Osteoblast (primary cell): ENCODE results near the gene INSC. TPM values are rescaled to one million over a fixed set of nuclear protein-coding genes. Genes with fewer than 3 reads are reported as not detected.

Source experiments
- DNase-seq: peaks from one replicate; pipeline ENCODE4 v3.0.0; 2011; ENCODE audit warnings: low spot score, mixed read lengths; ENCODE audit not compliant: insufficient read length; ENCODE audit errors: missing footprints
- H2AFZ ChIP-seq: 2 replicates; pipeline ENCODE4 v1.6.0; 2011; ENCODE audit warnings: mild to moderate bottlenecking, low read length
- H3K27ac ChIP-seq: 2 replicates; pipeline ENCODE4 v1.5.1; 2011; ENCODE audit warnings: mild to moderate bottlenecking, low read depth, low read length, moderate library complexity
- H3K27me3 ChIP-seq: 2 replicates; pipeline ENCODE4 v1.6.0; 2012; ENCODE audit warnings: mild to moderate bottlenecking, control low read depth, inconsistent platforms, low read length, moderate library complexity; ENCODE audit not compliant: insufficient read depth
- H3K36me3 ChIP-seq: 2 replicates; pipeline ENCODE4 v1.5.1; 2011; ENCODE audit warnings: mild to moderate bottlenecking, low read length, control low read depth, moderate library complexity; ENCODE audit not compliant: insufficient read depth
- H3K4me1 ChIP-seq: 2 replicates; pipeline ENCODE4 v1.5.1; 2011; ENCODE audit warnings: mild to moderate bottlenecking, low read length, control low read depth, moderate library complexity; ENCODE audit not compliant: insufficient read depth
- H3K4me2 ChIP-seq: 2 replicates; pipeline ENCODE4 v1.6.0; 2011; ENCODE audit warnings: mild to moderate bottlenecking, low read length; ENCODE audit not compliant: insufficient read depth
- H3K4me3 ChIP-seq: fragments of 200-600 bp; sonication (generic); 3 replicates; pipeline ENCODE4 v1.5.1; 2012; ENCODE audit warnings: mild to moderate bottlenecking, low read length, inconsistent platforms; ENCODE audit not compliant: insufficient read depth
- H3K79me2 ChIP-seq: 2 replicates; pipeline ENCODE4 v1.6.0; 2012; ENCODE audit warnings: mild to moderate bottlenecking, low read length, control low read depth, inconsistent platforms; ENCODE audit not compliant: insufficient read depth
- H3K9me3 ChIP-seq: 2 replicates; pipeline ENCODE4 v1.5.1; 2011; ENCODE audit warnings: low read depth, low read length, control low read depth
- H4K20me1 ChIP-seq: 2 replicates; pipeline ENCODE4 v1.6.0; 2012; ENCODE audit warnings: mild to moderate bottlenecking, low read length, control low read depth; ENCODE audit not compliant: insufficient read depth
- total RNA-seq: library from RNA; depleted of rRNA; stranded (reverse); fragments of >200 nt; gene quantifications from 2 replicates; pipeline ENCODE4 v1.2.3, GENCODE V29; 2012
- TF ChIP-seq, protein P1 (sequence below): IDR thresholded peaks from 2 replicates; pipeline ENCODE4 v1.5.1; 2011; ENCODE audit warnings: mild to moderate bottlenecking, low read depth, low read length, moderate library complexity; ENCODE audit errors: extremely low read depth

Gene INSC
- total RNA-seq, 1 donor: 0.72 TPM

GRCh38 chr11:15289723-15290122, 175.0 kb downstream of the INSC start:
- Histone ChIP-seq H3K9me3 (no peaks in the 10 kb centered on the region), H3K27me3 (no peaks in the 10 kb centered on the region), H2AFZ (no peak overlapping the region), H4K20me1 (no peaks in the 10 kb centered on the region), H3K79me2 (no peaks in the 10 kb centered on the region), H3K4me2 (no peak overlapping the region), H3K27ac (no peak overlapping the region), H3K4me3 (no peak overlapping the region), H3K36me3 (no peaks in the 10 kb centered on the region), H3K4me1 (peaks cover 5% of the 10 kb centered on the region)
- TF ChIP-seq, protein P1, sequence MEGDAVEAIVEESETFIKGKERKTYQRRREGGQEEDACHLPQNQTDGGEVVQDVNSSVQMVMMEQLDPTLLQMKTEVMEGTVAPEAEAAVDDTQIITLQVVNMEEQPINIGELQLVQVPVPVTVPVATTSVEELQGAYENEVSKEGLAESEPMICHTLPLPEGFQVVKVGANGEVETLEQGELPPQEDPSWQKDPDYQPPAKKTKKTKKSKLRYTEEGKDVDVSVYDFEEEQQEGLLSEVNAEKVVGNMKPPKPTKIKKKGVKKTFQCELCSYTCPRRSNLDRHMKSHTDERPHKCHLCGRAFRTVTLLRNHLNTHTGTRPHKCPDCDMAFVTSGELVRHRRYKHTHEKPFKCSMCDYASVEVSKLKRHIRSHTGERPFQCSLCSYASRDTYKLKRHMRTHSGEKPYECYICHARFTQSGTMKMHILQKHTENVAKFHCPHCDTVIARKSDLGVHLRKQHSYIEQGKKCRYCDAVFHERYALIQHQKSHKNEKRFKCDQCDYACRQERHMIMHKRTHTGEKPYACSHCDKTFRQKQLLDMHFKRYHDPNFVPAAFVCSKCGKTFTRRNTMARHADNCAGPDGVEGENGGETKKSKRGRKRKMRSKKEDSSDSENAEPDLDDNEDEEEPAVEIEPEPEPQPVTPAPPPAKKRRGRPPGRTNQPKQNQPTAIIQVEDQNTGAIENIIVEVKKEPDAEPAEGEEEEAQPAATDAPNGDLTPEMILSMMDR: no peak
- DNase-seq: no peak

DNA sequence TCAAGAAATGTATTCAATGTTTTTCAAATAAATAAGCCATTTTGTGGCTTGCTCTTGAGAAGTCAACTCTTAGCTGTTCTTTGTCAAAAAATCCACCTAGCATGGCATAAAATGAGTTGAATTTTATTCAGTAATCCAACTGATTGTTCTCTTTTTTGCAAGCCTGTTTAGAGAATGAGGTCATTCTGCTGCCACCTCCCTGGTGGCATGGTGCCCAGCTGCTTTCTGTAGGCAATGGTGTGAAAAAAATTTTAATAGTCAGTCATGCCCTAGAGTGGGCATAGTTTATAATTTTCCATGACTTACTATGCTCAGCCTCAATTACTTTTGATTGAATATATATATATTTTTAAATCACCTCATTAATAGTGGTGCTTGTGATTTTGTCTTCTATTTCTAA, 177.2 kb downstream of the INSC start:
- no peaks in the 10 kb centered on the region for H3K79me2 ChIP-seq
- H3K27me3 ChIP-seq: no peaks in the 10 kb centered on the region
- no peaks in the 10 kb centered on the region for H3K9me3 ChIP-seq
- no peak for DNase-seq
- H3K4me1 ChIP-seq: peaks cover 2% of the 10 kb centered on the region
- no peaks in the 10 kb centered on the region for H4K20me1 ChIP-seq
- no peaks in the 10 kb centered on the region for H3K36me3 ChIP-seq
- H2AFZ ChIP-seq: no peak overlapping the region
- H3K4me3 ChIP-seq: no peak overlapping the region
- TF ChIP-seq, protein P1: no peak
- no peak overlapping the region for H3K4me2 ChIP-seq
- H3K27ac ChIP-seq: no peak overlapping the region

DNA sequence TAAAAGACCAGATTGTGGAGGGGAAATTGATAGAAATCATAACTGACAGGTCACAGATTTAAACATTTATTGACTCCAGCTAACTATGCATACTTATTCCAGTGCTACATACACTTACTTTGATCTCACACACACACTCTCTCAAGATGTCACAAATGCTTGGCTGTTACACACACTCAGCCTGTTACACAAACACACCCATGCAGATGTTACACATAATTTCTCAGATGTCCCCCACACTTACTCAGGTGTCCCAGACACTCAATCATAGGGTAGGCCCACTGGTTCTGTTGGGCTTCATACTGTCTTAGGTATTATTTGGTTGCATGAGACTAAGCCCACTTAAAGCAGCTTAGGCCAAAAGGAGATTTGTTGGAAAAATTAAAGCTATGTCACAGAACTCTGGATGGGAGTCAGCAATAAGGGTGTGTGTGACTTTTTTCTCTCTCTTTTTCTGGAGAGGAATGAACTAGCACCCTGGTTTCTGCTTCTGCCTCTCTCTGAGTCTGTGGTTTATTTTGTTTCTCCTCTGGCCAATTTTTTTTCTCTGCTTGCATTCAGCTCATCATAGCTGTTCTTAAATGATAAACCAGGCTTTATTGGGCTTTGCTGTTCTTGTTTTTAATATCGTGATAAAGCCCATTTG, 179.4 kb downstream of the INSC start:
- Histone ChIP-seq H3K9me3 (no peaks in the 10 kb centered on the region), H3K79me2 (no peaks in the 10 kb centered on the region), H3K4me2 (no peak overlapping the region), H4K20me1 (no peaks in the 10 kb centered on the region), H3K36me3 (no peaks in the 10 kb centered on the region), H3K27ac (no peak overlapping the region), H3K4me3 (no peak overlapping the region), H2AFZ (no peak overlapping the region), H3K27me3 (no peaks in the 10 kb centered on the region), H3K4me1 (no peaks in the 10 kb centered on the region)
- DNase-seq: no peak
- TF ChIP-seq, protein P1: no peak

DNA sequence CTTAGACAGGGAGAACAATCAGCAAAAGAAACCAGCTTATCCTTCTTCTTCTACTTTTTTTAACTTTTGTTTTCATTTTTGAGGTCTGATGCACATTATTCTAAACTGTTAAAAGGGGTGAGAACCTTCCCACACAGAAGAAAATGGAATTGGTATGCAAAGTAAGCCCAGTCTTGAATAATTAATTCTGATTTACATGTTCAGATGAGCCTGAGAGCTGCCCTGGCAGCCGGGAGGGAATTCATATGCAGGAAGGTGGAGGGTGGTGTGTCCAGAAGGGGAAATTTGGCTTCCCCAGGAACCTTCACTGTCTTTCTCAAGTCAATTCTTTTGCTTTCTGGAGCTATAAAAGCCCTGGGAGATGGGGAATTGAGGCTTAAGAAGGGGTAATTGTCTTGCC, 181.0 kb downstream of the INSC start:
- H3K9me3 ChIP-seq: no peaks in the 10 kb centered on the region
- TF ChIP-seq, protein P1: no peak
- H3K27ac ChIP-seq: no peak overlapping the region

More for the DNA sequence above, 181.0 kb downstream of the INSC start:
- Histone ChIP-seq H4K20me1 (no peaks in the 10 kb centered on the region), H3K36me3 (no peaks in the 10 kb centered on the region), H2AFZ (no peak overlapping the region), H3K4me2 (no peak overlapping the region), H3K4me3 (no peak overlapping the region), H3K79me2 (no peaks in the 10 kb centered on the region), H3K27me3 (no peaks in the 10 kb centered on the region), H3K4me1 (no peaks in the 10 kb centered on the region)
- no peak for DNase-seq

Other genes starting within 250 kb of the INSC start
- gene CYP2R1, start 222.7 kb upstream of the INSC start, total RNA-seq: 12.7 and 16.8 TPM in 2 replicates
- gene CALCA, start 142.6 kb upstream of the INSC start, total RNA-seq: not detected in 2 replicates
- gene CALCB, start 41.3 kb upstream of the INSC start, total RNA-seq: not detected in 2 replicates